ENCODE results near the gene SOX5.

Gene SOX5

GRCh38 chr12:23596568-23596967 lies 352.9 kb downstream of the SOX5 start:
- no peak for DNase-seq (ENCODE audit: low spot score)

- no peak for DNase-seq (ENCODE audit: low spot score)
Observed at GRCh38 chr12:23587833-23588559, 361.5 kb downstream of the SOX5 start.

- DNase-seq (ENCODE audit: low spot score) = no peak
Observed at GRCh38 chr12:23585782-23586163, 363.7 kb downstream of the SOX5 start.

GRCh38 chr12:23585156-23585781 lies 364.2 kb downstream of the SOX5 start:
- DNase-seq (ENCODE audit: low spot score) = no peak

GRCh38 chr12:23581913-23582312 lies 367.6 kb downstream of the SOX5 start:
- no peak for DNase-seq (ENCODE audit: low spot score)

- DNase-seq (ENCODE audit: low spot score) = no peak
Observed at GRCh38 chr12:23579257-23579656, 370.2 kb downstream of the SOX5 start.

- DNase-seq (ENCODE audit: low spot score) = no peak
Observed at GRCh38 chr12:23576372-23576771, 373.1 kb downstream of the SOX5 start.

GRCh38 chr12:23569356-23569755 lies 380.1 kb downstream of the SOX5 start:
- DNase-seq (ENCODE audit: low spot score) = no peak

- no peak for DNase-seq (ENCODE audit: low spot score)
Observed at GRCh38 chr12:23566133-23566532, 383.3 kb downstream of the SOX5 start.

GRCh38 chr12:23564451-23565152 lies 384.9 kb downstream of the SOX5 start:
- no peak for DNase-seq (ENCODE audit: low spot score)

GRCh38 chr12:23561364-23562345 lies 387.8 kb downstream of the SOX5 start:
- DNase-seq (ENCODE audit: low spot score) = no peak

- no peak for DNase-seq (ENCODE audit: low spot score)
Observed at GRCh38 chr12:23560611-23561010, 388.9 kb downstream of the SOX5 start.

GRCh38 chr12:23559268-23559753 lies 390.2 kb downstream of the SOX5 start:
- no peak for DNase-seq (ENCODE audit: low spot score)

GRCh38 chr12:23556661-23557060 lies 392.8 kb downstream of the SOX5 start:
- DNase-seq (ENCODE audit: low spot score) = no peak

GRCh38 chr12:23555825-23556207 lies 393.7 kb downstream of the SOX5 start:
- no peak for DNase-seq (ENCODE audit: low spot score)

GRCh38 chr12:23555180-23555824 lies 394.2 kb downstream of the SOX5 start:
- DNase-seq (ENCODE audit: low spot score) = no peak

- DNase-seq (ENCODE audit: low spot score) = no peak
Observed at GRCh38 chr12:23552417-23552816, 397.1 kb downstream of the SOX5 start.

GRCh38 chr12:23550753-23551152 lies 398.7 kb downstream of the SOX5 start:
- DNase-seq (ENCODE audit: low spot score) = no peak

GRCh38 chr12:23548742-23549141 lies 400.7 kb downstream of the SOX5 start:
- DNase-seq (ENCODE audit: low spot score) = no peak

- no peak for DNase-seq (ENCODE audit: low spot score)
Observed at GRCh38 chr12:23546756-23547155, 402.7 kb downstream of the SOX5 start.

GRCh38 chr12:23543767-23544166 lies 405.7 kb downstream of the SOX5 start:
- DNase-seq (ENCODE audit: low spot score) = no peak

Measured in hematopoietic multipotent progenitor cell treated with erythropoietin and hydrocortisone succinate and interleukin-3 and kit ligand, for 17 days (in vitro differentiated cells).